Stimulated activated CD8-positive, alpha-beta memory T cell treated with anti-CD3 and anti-CD28 coated beads, Interleukin-15, amount 100 ng/mL, for 48 hours (primary cell): ENCODE data around the gene RAB19.

Experiments
- DNase-seq, 2 donors: peaks; one replicate each; pipeline ENCODE4 v3.0.0-alpha.2; 2020; ENCODE audit warnings: low read depth in 2 of 2

RAB19 gene

GRCh38 chr7:140453785-140454656 is 50.2 kb downstream of the RAB19 start:
- DNase-seq: peak in 1 of 2 donors; percentile 38

DNA sequence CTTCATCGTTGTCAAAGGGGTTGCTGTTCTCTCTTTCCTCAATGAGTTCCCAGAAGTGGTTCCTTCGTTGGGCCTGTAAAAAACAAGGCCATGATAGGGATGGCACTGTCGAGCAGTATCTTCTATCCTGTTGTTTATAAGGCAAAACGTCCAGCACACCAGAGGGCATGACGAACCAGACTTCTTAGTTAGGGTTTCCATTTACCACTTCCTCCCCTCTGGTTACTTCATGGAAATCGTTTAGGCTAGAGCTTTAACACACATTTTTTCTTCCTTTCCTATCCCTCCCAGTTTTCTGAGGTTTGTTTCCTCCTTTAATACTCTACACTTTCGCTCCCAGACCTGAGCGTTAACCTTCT is 50.8 kb downstream of the RAB19 start:
- no peak for DNase-seq

GRCh38 chr7:140455743-140456142 is 51.9 kb downstream of the RAB19 start:
- DNase-seq: no peak

DNA sequence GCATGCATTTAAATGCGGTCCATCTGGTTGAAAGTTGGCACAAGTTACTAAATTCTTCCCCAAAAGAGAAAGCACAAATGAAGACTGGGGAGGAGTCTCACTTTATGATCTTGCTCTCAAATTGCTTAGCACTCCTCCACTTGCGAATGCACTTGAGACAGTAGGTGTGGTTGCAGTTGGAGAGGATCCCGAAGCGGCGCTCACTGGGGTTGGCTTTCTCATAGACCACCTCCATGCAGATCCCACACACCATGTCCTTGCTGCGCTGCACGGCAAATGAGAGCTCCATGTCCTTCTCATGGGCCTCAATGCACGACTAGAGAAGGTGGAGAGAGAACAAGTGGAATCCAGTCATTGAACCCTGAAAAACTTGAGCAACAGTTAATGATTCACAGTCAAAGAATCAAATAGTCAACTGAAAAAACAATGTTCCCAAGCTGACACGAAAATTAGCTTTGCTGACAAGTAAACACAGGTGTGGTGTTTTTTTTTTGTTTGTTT is 52.7 kb downstream of the RAB19 start:
- no peak for DNase-seq

- no peak for DNase-seq
Measured at GRCh38 chr7:140458201-140458600, 54.3 kb downstream of the RAB19 start.

DNA sequence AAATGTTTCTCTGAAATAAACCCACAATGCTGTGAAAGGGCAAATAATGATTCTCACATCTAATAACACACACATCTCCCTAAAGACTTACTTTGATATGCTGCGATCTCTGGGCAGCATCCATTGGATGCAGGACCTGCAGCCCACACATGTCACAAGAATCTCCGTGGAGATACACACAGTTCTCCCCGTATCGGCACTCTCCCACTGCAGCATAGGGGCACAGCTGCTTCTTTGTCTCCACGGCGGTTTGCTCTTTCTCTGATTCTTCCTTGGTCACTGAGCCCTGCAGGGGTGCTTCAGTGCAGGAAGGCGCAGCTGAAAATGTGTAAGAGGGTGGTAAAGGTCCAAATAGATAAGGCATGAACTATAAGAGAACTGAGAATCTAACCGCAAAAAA is 55.1 kb downstream of the RAB19 start:
- no peak for DNase-seq

- DNase-seq: no peak
Measured at GRCh38 chr7:140463111-140463510, 59.3 kb downstream of the RAB19 start.

GRCh38 chr7:140475747-140476333 is 72.0 kb downstream of the RAB19 start:
- DNase-seq: no peak

- no peak for DNase-seq
Measured at GRCh38 chr7:140476698-140477261, 72.9 kb downstream of the RAB19 start.
